ENCODE data around the gene PSMB5. TPM values are rescaled to one million over a fixed set of nuclear protein-coding genes. Genes with fewer than 3 reads are reported as not detected.

Gene PSMB5
- total RNA-seq, 4 donors from 2014 or later: 59.7 to 167 (median 135) TPM

- no peak overlapping the region for H3K27ac ChIP-seq
- no peak overlapping the region for H3K4me3 ChIP-seq
- H3K9me3 ChIP-seq: no peaks in the 10 kb centered on the region
- 59% methylated on average over 5 of the region's 5 CpGs for WGBS
- H3K36me3 ChIP-seq: peaks cover 87% of the 10 kb centered on the region
- H3K4me1 ChIP-seq: peaks cover 36% of the 10 kb centered on the region
- no peaks in the 10 kb centered on the region for H3K27me3 ChIP-seq
- TF ChIP-seq, protein P1, sequence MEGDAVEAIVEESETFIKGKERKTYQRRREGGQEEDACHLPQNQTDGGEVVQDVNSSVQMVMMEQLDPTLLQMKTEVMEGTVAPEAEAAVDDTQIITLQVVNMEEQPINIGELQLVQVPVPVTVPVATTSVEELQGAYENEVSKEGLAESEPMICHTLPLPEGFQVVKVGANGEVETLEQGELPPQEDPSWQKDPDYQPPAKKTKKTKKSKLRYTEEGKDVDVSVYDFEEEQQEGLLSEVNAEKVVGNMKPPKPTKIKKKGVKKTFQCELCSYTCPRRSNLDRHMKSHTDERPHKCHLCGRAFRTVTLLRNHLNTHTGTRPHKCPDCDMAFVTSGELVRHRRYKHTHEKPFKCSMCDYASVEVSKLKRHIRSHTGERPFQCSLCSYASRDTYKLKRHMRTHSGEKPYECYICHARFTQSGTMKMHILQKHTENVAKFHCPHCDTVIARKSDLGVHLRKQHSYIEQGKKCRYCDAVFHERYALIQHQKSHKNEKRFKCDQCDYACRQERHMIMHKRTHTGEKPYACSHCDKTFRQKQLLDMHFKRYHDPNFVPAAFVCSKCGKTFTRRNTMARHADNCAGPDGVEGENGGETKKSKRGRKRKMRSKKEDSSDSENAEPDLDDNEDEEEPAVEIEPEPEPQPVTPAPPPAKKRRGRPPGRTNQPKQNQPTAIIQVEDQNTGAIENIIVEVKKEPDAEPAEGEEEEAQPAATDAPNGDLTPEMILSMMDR (IDR thresholded peaks at IDR 0.05): peak in 1 of 2 donors; percentile 55
- TF ChIP-seq EP300 (IDR thresholded peaks at IDR 0.05) (no peak), POLR2A (IDR thresholded peaks at IDR 0.05) (no peak)
- DNase-seq (ENCODE audit: low spot score in 2 of 2): no peak
Measured at GRCh38 chr14:23076785-23077408, 42.2 kb upstream of the PSMB5 start.

DNA sequence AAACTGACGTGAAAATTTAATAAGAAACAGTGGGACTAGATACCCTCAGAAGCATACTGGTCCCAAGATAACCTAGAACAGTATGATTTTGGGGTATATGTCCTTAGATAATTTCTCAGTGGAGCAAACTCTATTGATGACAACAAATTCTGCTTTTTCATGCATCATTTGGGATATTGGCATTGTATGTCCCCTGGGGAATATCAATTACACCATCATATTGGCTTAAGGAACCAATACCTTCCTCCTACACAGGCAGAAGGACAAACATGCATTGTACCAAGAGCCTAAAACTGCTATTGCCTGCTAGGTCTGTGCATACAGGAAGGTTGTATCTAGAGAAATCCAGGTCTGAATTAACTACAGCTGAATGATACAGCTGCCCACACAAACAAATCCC lies 40.2 kb upstream of the PSMB5 start:
- peaks cover 67% of the 10 kb centered on the region for H3K36me3 ChIP-seq
- WGBS: 100% methylated on average over 1 of the region's 1 CpG
- H3K4me1 ChIP-seq: peaks cover 52% of the 10 kb centered on the region
- H3K27me3 ChIP-seq: no peaks in the 10 kb centered on the region
- no peak overlapping the region for H3K27ac ChIP-seq
- no peak for TF ChIP-seq POLR2AphosphoS5 (IDR thresholded peaks at IDR 0.05)
- TF ChIP-seq EP300 (IDR thresholded peaks at IDR 0.05): no peak
- TF ChIP-seq POLR2A (IDR thresholded peaks at IDR 0.05): no peak
- TF ChIP-seq, protein P1 (IDR thresholded peaks at IDR 0.05): no peak
- no peak overlapping the region for H3K4me3 ChIP-seq
- H3K9me3 ChIP-seq: no peaks in the 10 kb centered on the region
- DNase-seq (ENCODE audit: low spot score in 2 of 2): no peak

DNA sequence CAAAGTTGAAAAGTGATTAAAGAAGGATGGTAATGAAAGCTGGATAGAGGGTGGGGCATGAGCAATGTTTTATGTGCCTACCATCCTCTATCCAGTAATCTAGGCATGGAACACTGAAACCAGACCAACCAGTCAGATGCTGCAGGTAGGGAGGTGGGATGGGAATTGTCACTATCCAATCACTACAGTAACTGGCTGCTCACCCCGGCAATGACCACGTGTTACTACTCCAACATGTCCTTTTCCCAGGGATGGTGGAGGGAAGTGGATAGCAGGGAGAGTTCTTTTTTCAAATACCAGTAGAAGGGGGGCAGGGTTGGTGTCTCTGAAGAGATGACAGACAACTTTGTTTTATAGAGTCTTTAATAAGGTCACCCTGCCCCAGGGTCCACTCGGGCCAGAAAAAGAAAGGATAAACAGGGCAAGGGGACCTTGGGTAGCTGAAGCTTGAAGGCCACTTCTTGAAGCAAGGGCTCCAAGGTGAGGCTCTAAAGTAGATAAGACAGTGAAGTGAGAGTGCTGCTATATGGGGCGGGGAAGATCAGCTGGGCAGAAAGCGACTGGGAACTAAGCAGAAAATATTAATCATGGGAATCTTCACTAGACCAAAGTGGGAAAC lies 37.3 kb upstream of the PSMB5 start:
- Histone ChIP-seq H3K4me3 (peak overlapping the region; percentile 72), H3K27me3 (no peaks in the 10 kb centered on the region), H3K27ac (peak overlapping the region; percentile 87), H3K9me3 (no peaks in the 10 kb centered on the region), H3K36me3 (peaks cover 59% of the 10 kb centered on the region), H3K4me1 (peaks cover 52% of the 10 kb centered on the region)
- TF ChIP-seq, protein P1 (IDR thresholded peaks at IDR 0.05): no peak
- TF ChIP-seq POLR2AphosphoS5 (IDR thresholded peaks at IDR 0.05): no peak
- TF ChIP-seq EP300 (IDR thresholded peaks at IDR 0.05): no peak
- DNase-seq (ENCODE audit: low spot score in 2 of 2): no peak
- WGBS: 46% methylated on average over 5 of the region's 5 CpGs

GRCh38 chr14:23071244-23071920 lies 36.7 kb upstream of the PSMB5 start:
- peak overlapping the region; percentile 72 for H3K4me3 ChIP-seq
- H3K36me3 ChIP-seq: peaks cover 59% of the 10 kb centered on the region
- under 1% methylated on average over 14 of the region's 14 CpGs for WGBS
- peaks cover 51% of the 10 kb centered on the region for H3K4me1 ChIP-seq
- DNase-seq (ENCODE audit: low spot score in 2 of 2): peak; percentile 87 to 89
- H3K9me3 ChIP-seq: no peaks in the 10 kb centered on the region
- H3K27me3 ChIP-seq: no peaks in the 10 kb centered on the region
- H3K27ac ChIP-seq: peak overlapping the region; percentile 87
- TF ChIP-seq, protein P1 (IDR thresholded peaks at IDR 0.05): no peak
